Ovary (tissue), 3 donors: ENCODE data around the gene CHCHD6.

Experiments used
- EP300 ChIP-seq: sonication (generic); formaldehyde crosslinking; IDR thresholded peaks from one replicate; pipeline ENCODE4 v1.6.1; 2017; ENCODE audit warnings: antibody characterized with exemption
- POLR2A ChIP-seq: fragments of 450-650 bp; IDR thresholded peaks from one replicate; pipeline ENCODE4 v1.6.1; 2017; ENCODE audit warnings: antibody characterized with exemption, mild to moderate bottlenecking, moderate library complexity
- TF ChIP-seq, protein P1 (sequence below), 3 donors: fragments of 450-650 bp in 2 of 3; fragments of 200-600 bp in 1 of 3; IDR thresholded peaks; one replicate each; pipeline versions ENCODE4 v1.5.1 to v1.8.0; 2016 to 2022; ENCODE audit warnings: antibody characterized with exemption in 3 of 3, mild to moderate bottlenecking in 1 of 3
- donor health status: DM: no; HTN: no; CAD: no.

- TF ChIP-seq, protein P1, sequence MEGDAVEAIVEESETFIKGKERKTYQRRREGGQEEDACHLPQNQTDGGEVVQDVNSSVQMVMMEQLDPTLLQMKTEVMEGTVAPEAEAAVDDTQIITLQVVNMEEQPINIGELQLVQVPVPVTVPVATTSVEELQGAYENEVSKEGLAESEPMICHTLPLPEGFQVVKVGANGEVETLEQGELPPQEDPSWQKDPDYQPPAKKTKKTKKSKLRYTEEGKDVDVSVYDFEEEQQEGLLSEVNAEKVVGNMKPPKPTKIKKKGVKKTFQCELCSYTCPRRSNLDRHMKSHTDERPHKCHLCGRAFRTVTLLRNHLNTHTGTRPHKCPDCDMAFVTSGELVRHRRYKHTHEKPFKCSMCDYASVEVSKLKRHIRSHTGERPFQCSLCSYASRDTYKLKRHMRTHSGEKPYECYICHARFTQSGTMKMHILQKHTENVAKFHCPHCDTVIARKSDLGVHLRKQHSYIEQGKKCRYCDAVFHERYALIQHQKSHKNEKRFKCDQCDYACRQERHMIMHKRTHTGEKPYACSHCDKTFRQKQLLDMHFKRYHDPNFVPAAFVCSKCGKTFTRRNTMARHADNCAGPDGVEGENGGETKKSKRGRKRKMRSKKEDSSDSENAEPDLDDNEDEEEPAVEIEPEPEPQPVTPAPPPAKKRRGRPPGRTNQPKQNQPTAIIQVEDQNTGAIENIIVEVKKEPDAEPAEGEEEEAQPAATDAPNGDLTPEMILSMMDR (IDR thresholded peaks at IDR 0.05): no peak
- TF ChIP-seq POLR2A (no peak), EP300 (no peak)
Measured at GRCh38 chr3:126872701-126873342, 168.8 kb downstream of the CHCHD6 start.
